Non-pigmented ciliary epithelial cell (primary cell): ENCODE data around the gene CAD.

Experiments
- DNase-seq: peaks from one replicate; pipeline ENCODE4 v3.0.0-alpha.2; 2010; ENCODE audit warnings: low read depth

Gene CAD

DNA sequence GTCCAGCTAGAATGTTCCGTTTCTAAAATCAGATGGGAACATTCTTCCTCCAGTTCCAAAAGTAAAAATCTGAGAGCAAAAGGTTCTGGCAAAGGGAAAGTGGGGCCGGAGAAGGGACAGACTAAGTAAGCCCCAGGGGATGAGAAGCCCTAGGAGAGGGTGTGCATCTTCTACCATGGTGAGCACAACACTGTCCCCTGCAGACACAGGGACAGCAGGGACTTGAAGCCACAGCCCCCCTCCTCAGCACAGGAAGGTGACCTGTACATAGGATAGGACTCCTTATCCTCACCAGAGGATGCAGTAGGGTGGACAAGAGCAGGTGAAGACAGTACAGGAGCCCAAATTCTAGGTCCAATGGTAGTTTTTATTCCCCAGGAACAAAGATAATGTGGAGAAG is 17.9 kb upstream of the CAD start:
- no peak for DNase-seq

DNA sequence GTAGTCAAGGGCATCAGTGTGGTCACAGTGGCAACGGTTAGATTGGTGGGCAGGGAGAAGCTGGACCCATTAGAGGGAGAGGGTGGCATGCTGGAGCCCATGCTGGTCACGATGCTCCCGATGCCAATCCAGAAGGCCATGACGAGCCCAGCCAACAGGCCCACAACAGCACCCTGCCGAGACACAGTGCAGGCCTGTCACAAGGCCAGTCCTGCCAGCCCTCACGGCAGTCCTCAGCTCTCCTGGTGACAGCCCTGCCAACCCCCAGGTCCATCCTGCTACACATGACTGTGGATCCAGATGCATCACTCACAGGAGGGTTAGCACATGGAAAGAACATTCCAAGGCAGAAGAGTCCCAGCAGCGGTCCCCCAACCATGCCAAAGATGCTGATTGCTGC is 15.5 kb upstream of the CAD start:
- no peak for DNase-seq

DNA sequence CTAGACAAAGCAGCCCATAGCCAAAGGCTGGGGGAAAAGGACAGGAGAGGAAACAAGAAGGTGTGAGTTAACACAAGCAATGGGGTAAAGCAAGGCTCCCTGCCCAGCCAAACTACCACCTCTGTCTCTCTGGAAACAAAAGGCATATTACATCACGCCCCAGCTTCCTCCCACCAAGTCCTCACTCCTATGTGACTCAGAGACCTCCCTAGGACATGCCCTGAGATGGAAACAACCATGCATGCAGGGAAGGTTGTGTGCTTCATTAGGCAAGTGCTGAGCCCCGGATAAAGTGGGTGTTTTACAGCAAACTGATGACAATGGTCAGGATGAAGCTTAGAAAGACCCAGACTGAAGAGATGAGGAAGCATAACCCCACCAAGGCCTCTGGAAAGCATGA is 14.3 kb upstream of the CAD start:
- no peak for DNase-seq

DNA sequence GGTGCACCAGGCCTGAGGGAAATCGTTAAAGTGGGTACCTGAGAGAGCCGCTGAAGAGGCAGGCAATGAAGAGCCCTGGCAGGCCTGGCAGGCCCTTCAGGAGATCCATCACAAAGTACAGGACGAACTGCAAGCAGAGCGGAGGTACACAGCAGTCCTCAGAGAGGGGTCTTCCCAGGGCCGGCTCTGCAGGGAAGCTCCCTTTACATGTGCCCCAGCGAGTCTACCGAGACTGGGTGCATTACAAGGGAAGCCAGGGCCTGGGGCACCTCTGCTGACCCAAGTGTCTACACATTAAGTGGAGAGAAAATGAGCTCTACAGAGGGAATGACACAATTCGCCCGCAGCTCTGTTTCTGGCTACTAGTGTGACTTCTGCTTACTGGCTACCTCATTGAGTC is 13.4 kb upstream of the CAD start:
- no peak for DNase-seq

DNA sequence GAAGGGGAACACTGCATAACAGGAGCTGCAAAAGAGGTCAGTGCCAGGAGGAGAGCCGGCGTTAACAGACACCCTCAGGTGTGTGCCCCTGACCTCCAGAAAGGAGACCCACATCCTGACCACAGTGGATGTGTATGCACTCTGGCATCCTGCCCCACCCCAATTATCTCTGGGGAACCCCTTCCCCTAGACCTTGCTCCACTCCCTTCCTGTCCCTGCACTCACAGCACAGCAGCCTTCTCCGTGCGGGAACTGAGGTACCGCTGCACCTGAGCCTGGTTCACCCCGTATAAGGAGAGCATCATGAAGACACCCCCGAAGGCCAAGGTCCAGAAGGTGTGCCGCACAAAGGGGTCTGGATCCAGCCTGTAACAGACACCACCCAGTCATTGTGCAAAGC is 12.6 kb upstream of the CAD start:
- DNase-seq = no peak

DNA sequence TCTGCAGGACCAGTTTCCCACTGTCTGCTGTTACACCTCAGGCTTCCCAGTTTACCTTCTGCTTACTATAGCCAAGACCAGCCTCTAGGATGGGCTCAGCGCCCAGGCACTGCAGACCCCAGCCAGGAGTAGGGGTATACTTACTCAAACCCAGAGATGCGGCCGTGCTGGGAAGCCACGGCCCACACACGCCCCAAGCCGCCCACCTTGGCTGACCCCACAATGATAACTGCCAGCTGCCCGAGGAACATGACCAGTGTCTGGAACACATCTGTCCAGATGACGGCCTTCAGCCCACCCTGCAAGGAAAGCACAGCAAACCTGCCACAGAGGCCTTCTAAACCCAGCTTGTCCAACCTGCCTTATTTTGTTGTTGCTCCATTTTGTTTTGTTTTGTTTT is 12.0 kb upstream of the CAD start:
- no peak for DNase-seq

DNA sequence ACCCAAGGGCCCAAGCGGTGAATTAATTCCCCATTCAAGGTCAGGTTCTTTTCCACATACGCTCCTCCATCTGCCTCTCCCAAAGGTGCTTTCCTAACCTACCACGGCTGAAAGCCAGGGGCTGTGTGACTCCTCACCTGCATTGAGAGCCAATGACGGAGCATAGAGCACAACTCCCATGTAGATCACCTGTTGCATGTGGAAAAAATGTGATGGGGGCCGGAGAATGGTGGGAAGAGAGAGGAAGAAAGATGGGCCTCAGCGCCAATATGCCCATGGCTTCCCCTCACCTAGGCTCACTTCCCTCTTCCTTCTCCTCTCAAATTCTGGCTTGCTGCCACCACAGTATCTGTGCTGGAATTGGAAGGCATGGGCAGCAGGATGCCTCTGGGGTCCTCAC is 10.8 kb upstream of the CAD start:
- DNase-seq = no peak

DNA sequence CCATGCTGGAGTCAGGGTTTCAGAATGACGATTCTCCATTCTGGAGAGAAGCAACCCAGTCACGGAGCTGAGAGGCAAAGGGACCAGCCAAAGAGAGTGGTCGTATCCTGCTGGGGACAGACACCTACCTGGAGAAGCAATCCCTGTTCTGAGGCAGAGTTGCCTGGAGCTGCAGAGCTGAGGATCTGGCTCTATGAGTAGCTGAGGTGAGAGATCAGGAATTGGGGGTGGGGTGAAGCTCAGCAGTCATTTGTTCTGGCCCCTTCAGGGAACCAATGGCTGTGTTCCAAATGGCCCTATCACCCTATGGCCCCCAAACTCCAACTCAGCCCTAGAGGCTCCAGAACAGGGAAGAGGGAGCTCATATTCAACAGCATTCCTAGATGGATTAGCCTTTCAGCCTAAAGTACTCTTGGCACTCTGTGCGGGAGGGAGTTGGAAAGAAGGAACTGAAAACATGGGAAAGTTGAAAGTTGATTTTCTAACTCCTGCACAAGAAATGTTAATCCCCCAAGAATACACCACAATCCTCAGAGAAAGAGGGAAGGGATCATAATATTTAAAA is 8.6 kb upstream of the CAD start:
- DNase-seq = no peak

DNA sequence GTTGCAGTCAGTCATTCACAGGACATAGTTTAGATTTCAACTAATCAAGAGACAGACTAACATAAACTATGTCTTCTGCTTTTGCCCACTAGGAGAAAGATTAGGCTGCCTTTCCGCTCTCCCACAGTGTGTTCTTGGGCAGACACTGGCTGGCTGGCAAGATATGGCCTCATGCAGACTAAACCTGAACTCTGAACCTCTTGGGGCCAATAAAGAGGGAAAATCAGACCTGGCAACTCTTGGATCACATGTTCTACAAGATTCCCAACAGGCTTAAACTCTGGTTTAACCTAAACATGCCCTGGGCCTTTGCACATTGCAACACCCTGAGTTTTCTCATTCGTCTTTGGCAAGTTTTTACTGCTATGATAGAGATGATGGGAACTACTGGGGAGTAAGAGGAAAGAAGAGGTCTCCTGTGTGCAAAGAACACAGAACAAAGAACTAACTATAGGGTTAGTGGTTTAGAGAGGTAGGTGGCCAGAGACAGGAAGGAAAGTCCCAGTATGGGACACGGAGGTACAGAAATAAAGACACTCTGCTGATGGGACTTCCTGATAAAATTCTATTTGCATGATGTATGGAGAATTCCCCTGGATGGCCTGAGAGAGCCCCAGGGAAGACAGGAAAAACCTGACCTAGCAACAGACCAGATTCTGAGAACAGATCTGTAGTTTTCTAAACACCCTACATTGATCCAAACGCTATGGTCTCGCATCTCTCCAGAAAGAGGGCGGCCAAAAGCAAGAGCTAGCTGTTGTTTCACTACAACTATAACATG is 7.4 kb upstream of the CAD start:
- DNase-seq = no peak

DNA sequence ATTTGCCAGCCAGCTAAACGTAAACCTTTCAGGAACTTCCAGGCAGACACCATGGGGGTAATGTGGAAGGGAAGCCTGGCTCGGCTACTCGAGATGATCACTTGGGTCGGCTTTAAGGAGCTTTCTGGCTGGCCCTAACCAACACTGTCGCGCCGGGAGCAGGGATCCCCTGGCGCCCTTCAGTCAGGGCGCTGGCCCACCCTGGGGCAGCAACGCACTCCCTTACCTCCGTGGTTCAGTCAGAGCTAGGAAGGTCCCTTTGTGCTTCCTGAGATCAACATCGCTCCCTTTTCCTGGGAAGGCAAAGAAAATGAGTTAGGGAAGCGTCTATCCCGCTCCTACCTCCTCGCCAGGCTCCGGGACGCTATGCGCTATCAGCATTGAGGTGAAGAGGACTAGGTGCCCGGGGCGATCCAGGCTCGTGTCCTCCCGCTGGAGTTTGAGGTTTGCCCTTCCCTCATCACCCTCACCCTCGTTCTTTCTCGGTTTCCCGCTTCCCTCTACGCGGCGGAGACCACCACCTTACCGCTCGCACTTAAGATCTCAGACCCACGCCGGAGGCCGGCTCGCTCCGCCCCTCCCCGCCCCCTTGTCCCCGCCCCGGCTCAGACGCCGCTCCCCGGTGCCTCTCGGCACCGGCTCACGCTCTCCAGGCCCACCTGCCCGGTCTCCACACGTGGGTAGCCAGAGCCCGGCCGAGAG is 5.8 kb upstream of the CAD start:
- DNase-seq = no peak

DNA sequence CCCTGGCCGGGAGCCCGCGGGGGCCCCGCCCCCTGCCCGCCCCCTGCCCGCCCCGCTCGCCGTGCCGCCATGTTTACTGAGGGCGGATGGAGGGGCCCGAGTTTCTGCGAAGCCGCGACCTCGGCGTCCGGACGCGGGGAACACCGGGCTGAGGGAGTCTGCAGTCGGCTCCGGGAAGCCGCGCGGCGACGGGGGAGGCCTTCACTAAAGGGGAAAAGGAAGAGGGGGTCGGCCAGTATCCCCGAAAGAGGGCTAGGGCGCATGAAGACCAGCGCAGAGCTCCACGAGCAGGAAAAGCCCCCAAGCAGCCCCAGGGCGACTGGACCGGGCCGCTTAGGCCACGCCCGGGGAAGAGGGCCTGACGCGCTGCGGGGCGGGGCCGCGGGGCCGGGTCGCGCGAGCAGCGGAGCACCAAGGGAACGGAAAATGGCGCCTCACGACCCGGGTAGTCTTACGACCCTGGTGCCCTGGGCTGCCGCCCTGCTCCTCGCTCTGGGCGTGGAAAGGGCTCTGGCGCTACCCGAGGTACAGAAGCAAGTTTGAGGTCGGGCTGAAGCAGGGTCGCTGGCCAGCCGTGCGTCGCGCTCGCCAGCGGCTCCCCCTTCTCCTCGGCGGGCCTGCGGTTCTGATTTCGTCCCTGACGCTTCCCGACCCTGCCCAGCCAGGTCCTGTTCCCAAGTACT is 5.1 kb upstream of the CAD start, which contains the start of the genes ATRAID and SLC5A6:
Gene ATRAID, plus strand, starts transcription at position 99 of the 683 bp plus-strand sequence. Its CDS starts 328 bp downstream, at position 427.
Gene SLC5A6, minus strand, starts transcription at position 326 of the 683 bp plus-strand sequence. CDS start 4,618 bp downstream, outside the sequence.
- DNase-seq = no peak

DNA sequence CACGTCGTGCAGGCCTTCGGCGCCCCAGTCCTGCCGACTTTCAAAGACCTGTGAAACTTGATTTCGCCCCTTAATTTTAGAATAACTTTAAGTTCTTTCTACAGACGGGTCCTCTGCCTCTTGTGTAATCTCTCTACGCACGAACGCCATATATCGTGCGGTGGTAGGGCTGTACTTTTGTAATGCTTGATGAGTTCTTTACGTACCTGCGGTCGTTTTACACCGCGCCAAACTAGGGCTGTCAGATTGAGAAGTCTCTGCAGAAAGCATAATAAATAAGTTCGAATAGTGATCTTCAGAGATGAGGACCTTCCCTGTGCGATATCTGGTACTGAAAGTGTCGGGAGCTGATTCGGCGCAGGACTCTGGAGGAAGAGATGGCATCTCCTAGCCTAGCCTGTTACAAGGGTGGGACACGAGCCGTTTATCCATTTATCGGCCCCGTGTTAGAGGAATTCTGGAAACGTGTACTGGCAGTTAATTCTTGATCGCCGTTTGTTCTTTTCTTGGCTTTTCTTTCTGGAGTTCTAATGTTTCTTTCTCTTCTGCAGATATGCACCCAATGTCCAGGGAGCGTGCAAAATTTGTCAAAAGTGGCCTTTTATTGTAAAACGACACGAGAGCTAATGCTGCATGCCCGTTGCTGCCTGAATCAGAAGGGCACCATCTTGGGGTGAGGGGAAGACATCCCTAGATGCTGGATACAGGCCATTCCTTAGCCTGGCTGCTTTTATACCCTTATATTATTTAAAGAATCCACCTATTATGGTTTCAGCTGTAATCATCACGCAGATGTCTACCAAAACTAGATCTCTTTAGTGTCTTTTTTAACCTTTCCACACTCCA is 4.3 kb upstream of the CAD start:
- DNase-seq = no peak

DNA sequence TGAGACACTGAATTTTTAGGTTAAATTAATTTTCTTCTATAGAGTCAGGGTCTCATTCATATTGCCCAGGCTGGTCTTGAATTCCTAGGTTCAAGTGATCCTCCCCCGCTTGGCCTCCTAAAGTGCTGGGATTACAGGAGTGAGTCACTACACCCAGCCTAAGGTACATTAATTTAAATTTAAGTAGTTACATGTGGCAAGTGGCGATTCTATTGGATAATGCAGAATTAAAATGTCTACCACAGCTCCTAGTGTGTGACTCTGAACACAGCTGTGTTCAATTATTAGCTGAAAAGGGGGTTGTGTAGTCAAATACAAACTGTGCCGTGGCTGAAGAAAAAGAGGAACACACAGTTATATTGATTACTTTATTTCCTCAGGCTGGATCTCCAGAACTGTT is 2.2 kb upstream of the CAD start:
- no peak for DNase-seq

DNA sequence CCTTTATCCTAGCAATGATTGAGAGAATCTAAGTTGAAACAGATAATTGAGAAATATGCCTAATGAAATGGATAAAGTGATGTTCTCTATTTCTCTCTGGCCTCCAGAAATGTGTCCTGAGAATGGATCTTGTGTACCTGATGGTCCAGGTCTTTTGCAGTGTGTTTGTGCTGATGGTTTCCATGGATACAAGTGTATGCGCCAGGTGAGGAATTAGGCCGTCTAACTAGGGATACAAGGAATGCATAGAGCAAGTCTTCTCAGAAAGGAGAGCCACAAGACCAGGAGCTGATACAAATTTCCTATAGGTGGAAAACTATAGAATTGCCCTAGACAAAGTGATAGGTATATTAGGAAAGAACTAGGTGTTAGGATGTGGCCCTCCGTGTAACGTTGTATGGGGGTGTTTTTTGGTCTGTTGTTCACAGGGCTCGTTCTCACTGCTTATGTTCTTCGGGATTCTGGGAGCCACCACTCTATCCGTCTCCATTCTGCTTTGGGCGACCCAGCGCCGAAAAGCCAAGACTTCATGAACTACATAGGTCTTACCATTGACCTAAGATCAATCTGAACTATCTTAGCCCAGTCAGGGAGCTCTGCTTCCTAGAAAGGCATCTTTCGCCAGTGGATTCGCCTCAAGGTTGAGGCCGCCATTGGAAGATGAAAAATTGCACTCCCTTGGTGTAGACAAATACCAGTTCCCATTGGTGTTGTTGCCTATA is 592 bp upstream of the CAD start:
- DNase-seq = no peak

DNA sequence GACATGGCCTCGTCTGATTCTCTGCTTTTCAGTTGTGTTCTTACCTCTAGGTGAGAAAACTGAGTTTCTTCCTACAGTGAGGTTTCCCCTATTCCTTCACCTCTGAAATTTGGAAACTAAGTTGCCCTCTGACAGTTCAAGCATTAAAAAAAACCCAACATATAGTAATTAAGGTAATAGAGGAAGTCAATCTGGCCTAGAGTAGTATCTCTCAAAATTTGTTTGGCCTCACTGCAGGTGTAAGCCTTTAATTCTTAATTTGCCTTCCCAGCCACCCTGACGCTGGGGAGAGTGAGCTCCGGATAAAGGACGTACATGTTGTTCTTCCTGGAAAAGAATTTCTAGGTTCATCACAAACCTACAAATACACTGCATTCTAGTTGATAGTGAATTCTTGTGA is 1.4 kb downstream of the CAD start:
- DNase-seq = no peak

DNA sequence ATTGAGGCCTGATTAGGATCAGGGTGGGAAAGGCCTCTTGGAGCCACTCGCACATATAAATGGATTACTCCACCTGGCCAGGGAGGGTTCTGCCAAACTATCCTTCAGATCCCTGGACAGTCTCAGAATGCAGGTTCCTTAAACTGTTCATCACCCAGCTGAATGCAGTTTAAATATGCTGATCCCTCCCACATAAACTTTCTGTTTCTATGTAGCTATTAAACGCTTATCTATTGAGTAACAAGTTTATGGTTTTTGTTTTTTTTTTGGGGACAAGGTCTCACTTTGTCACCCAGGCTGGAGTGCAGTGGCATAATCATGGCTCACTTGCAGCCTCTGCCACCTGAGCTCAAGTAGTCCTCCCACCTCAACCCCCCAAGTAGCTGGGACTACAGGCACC is 1.9 kb downstream of the CAD start:
- no peak for DNase-seq

DNA sequence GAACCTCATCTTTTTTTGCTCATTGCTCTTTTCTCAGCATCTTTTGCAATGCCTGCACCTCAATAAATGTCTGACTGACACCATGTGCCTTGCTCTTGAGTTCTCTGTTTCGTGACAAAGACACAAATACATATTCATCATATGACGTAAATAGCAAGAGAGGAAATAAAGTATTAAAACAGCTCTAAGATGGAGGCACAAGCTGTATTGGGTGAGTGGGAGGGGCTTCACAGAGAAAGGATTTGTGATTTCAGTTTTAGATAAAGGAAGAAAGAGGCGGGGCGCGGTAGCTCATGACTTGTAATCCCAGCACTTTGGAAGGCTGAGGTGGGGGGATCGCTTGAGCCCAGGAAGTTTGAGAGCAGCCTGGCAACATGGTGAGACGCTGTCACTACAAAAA is 2.9 kb downstream of the CAD start:
- no peak for DNase-seq

DNA sequence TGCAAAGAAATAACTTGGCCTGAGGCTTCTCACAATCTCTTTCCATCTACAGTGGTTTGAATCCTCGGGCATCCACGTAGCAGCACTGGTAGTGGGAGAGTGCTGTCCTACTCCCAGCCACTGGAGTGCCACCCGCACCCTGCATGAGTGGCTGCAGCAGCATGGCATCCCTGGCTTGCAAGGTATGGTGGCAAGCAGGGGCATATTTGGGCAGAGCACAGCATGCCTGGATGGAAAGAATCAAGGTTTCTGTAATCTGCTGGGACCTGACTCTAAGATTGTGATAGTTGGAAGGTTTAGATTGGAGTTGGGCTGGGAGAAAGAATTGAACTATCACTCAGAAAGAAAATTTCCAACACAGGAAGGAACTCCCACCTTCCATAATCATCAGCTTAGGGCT is 4.0 kb downstream of the CAD start:
- DNase-seq = no peak

DNA sequence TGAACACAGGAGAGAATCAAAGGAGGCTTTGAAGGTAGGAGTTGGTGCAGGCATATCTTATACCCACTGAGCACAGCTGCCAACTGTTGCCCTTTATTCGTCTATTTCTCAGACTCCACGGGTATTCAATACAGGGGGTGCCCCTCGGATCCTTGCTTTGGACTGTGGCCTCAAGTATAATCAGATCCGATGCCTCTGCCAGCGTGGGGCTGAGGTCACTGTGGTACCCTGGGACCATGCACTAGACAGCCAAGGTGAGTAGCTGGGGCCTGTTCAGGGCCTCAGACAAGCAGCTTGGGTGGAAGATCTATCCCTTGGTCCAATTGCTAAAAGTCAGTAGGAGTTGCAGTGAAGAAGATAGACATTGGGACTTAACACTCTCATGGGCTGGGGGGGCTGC is 5.2 kb downstream of the CAD start:
- no peak for DNase-seq

DNA sequence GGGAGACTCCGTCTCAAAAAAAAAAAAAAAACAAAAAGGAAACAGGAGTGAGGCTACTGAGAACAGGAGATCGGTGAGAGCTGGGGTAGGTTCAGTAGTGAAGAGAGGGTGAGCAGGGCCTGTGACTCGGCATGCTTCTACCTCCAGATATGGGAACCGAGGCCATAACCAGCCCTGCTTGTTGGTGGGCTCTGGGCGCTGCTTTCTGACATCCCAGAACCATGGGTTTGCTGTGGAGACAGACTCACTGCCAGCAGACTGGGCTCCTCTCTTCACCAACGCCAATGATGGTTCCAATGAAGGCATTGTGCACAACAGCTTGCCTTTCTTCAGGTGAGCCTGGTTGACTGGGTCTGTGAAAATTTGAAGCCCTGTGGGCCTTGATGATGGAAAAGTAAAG is 6.2 kb downstream of the CAD start:
- DNase-seq = no peak

DNA sequence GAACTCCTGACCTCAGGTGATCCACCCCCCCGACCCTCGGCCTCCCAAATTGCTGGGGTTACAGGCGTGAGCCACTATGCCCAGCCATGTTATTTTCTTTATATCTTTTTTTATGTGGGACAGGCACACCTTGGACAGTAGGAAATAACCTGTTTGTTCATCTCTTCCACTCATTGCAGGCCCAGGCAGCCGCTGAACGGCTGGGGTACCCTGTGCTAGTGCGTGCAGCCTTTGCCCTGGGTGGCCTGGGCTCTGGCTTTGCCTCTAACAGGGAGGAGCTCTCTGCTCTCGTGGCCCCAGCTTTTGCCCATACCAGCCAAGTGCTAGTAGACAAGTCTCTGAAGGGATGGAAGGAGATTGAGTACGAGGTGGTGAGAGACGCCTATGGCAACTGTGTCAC is 8.4 kb downstream of the CAD start:
- DNase-seq = no peak
